GM21619 (cell line): ENCODE measurements around the gene PRSS36.
"Not testable (repeated sequence)": the region's sequence is repeated elsewhere in the genome, so short reads cannot be mapped to it uniquely, and the experiment has no call there.

Experiments
- ATAC-seq: cut with Tn5 transposase; IDR thresholded peaks from one replicate; pipeline ENCODE4 v1.9.1; 2021; ENCODE audit not compliant: unreplicated experiment

Gene PRSS36

DNA sequence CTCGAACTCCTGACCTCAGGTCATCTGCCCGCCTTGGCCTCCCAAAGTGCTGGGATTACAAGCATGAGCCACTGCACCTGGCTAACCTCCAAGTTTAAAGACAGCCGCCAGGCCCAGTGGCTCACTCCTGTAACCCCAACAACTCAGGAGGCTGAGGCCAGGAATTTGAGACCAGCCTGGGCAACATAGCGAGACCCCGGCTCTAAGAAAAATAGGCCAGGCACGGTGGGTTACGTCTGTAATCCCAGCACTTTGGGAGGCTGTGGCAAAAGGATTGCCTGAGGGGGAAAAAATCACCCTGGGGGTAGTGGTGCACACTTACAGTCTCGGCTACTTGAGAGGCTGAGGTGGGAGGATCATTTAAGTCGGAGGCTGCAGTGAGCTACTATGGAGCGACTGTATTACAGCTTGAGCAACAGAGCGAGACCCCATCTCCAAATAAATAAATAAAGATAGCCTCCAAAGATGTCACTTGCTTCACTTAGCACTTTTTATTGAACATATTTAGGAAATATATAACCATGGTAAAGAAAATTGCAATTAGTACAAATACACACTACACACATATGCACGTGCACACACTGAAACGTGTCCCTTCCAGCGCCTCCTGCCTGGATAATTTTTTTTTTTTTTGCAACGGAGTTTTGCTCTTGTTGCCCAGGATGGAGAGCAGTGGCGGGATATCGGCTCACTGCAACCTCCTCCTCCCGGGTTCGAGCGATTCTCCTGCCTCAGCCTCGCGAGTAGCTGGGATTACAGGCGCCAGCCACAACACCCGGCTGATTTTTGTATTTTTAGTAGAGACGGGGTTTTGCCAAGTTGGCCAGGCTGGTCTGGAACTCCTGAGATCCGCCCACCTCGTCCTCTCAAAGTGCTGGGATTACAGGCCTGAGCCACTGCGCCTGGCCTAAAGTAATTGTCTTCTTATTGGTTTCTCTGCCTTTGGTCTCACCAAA lies 43.1 kb downstream of the PRSS36 start:
- no peak for ATAC-seq

GRCh38 chr16:31105677-31106213 lies 44.1 kb downstream of the PRSS36 start:
- no peak for ATAC-seq

GRCh38 chr16:31100876-31101641 lies 48.8 kb downstream of the PRSS36 start:
- not testable (repeated sequence) for ATAC-seq

DNA sequence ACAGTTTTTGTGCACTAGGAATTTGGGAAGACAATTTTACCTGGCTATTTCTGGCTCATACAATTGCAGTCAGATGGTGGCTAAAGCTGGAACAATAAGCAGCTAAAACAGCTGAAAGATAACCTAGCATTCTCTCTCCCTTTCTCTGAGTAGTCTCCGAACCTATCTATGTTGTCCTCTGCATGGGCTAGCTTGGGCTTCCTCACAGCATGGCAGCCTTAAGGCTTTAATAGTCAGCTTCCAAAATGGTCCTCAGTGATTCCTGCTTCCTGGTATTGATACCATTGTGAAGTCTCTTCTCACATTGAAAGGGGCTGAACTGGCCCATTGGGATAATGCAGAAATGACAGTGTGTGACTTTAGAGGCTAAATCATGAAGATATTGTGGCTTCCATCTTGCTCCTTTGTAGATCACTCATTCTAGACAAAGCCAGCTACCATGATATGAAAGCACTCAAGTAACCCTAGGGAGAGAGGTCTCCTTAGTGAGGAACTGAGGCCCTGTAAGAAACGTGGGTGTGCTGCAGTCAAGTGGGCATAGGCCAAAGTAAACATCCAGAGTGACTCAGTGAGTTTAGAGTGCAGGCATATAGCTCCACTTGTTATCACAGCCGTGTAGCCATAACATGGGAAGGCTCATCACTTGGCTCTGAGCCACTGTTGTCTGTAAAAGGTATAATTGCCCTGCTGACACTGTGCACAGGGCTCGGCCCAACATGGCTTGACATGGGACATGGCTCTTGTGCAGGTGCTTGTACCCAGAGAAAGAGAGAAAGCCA lies 49.8 kb downstream of the PRSS36 start:
- ATAC-seq, result no peak

- peak; percentile 79 for ATAC-seq
These were observed 55.3 kb downstream of the PRSS36 start, which contains the start of gene VKORC1 for GRCh38 chr16:31094424-31095120. Gene VKORC1, minus strand, starts transcription at chr16:31094797. Its CDS starts 68 bp downstream, at chr16:31094729.

GRCh38 chr16:31094088-31094423 lies 55.8 kb downstream of the PRSS36 start:
- no peak for ATAC-seq

GRCh38 chr16:31093132-31093703 lies 56.6 kb downstream of the PRSS36 start:
- ATAC-seq, result no peak

- no peak for ATAC-seq
These were observed 57.5 kb downstream of the PRSS36 start for GRCh38 chr16:31092330-31092729.

- no peak for ATAC-seq
These were observed 59.3 kb downstream of the PRSS36 start for GRCh38 chr16:31090540-31090939.

- ATAC-seq, result no peak
These were observed 60.7 kb downstream of the PRSS36 start for GRCh38 chr16:31089199-31089598.
